LoVo (cell line): ENCODE data around the gene TASP1.

ENCODE experiments used
- DNase-seq: peaks from one replicate; pipeline ENCODE4 v3.0.0-alpha.2; 2016; ENCODE audit warnings: low spot score

Gene TASP1

DNA sequence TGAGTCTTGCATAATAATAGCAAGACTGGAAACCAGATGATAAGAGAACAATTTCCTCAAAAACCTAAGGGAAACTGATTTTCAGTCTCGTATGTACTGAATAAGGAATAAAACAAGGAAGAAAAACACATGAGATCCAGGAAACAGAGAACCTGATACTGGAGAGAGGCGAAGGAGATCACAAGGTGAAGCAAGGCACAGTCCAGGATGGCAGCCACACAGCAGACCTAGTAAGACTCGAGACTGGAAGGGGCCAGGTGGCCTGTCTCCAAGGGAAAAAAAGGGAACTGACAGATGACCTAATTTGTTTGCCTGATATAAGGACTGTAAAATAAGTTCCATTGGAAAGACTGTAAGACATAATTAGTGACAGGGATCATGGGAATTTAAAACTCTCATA is 71.1 kb downstream of the TASP1 start:
- no peak for DNase-seq

DNA sequence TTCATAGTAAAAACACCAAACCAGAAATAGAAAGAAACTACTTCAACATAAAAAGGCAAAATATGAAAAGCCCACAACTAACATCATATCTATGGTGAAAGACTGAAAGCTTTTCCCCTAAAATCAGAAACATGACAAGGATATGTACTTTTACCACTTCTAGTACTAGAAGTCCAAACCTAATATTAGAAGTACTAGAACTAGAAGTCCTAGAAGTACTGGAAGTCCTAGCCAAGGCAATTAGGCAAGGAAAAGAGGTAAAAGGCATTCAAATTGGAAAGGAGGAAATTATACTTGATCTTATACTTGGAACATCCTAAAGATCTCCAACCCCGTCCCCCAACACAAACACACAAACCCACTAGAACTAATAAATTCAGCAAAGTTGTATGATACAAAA is 74.9 kb downstream of the TASP1 start:
- no peak for DNase-seq

DNA sequence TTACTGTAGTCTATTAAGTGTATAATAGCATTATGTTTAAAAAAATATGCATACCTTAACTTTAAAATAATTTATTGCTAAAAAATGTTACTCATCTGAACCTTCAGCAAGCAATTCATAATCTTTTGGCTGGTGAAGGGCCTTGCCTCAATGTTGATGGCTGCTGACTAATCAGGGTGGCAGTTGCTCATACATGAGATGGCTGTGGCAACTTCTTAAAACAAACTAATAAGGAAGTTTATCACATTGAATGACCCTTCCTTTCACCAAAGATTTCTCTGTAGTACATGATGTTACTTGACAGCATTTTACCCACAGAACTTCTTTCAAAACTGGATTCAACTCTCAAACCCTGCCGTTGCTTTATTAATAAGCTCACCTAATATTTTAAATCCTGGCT is 84.0 kb downstream of the TASP1 start:
- no peak for DNase-seq

DNA sequence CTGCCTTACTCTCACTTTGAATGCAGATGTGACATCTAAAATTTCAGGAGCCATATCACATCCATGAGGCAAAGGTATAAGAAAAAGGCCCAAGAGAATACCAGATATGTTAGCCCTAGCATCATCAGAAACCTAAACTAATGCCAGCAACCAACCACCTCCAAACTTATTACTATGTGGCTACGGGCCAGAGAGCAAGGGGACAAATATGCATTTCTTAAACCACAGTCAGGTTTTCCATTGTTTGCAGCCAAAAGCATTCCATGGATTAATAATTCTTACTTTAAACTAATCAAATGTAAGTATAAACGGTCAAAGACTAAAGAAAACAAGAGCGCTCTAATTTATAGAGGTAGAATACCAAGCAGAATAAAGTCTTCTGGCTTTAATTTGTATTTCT is 84.7 kb downstream of the TASP1 start:
- DNase-seq, result no peak

DNA sequence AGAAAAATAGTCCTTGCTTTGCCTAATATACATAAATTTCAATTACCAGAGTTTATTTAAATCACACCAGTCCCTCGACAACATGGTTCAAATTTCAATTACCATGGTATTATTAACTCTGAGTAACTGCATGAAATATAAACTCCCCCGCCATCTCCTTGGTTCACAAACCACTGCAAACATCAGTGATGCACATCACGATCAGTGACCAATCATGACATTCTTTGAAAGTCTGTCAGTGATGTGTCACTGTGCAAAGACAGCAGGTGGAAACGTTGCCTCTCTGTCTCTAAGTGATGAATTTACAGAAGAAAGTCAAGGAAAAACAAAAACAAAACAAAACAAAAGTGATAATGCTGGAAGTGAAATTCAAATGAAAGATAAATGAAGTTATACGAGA is 86.7 kb downstream of the TASP1 start:
- DNase-seq, result no peak

DNA sequence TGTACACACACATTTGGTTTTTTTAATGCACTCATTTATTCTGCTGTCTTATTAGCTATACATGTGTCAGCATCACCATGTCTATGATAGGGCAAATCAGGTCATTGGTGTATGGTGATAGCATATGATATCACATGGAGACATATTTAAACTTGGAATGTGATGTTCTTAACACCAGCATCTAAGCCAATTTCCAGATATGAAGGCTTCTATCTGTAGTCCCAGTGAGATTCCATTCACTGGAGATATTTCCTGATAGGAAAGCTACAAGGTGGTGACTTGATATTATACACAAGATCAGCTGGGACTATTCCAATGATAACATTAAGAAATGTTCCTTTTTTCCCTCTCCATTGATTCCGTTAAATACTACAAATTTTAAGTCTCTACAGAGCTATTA is 89.3 kb downstream of the TASP1 start:
- no peak for DNase-seq

DNA sequence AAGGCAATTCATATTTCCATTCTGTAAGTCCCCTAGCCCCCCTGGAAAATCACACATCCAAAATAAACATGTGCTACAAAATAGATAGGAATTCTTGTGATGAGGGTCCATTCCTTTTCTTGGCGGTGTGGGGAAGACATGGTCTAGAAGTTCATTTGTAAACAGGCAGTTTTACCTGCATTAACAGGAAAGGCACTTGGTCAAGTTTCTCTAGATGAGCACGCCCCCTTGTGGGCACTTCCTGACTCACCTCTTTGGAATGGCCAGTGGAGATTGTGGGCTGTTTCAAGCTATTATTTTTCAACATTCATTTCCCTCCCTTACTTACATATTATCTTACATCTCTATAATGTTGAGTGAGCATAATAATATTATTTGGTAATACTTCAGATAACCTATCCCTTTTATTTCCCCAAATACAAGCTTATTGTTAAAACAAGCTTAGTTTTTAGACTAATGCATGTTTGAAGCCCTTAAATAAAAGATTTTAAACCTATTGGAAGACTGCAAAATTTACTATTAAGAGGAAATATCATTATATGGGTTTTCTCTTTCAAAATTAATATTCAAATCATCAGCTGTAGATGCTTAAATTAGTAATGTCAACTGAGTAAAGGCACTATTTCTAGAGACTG is 92.1 kb downstream of the TASP1 start:
- peak; percentile 70 for DNase-seq

DNA sequence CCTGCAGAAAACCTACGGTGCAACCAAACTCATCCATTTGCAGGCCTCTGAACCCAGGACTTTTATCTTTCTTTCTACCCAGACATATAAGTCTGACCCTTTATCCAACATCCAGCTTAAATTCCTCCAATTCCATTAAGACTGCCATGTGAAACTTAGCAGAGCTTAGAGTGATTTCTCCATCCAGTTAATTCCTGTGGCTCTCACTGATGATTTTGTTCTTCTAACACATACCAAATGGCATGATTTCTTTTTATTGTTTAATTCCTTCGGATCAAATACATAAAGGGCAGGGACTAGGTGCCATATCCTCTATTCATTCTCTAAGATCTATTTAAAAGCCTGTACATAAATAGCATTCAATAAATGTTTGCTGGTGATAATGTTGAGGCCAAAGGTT is 92.9 kb downstream of the TASP1 start:
- no peak for DNase-seq

DNA sequence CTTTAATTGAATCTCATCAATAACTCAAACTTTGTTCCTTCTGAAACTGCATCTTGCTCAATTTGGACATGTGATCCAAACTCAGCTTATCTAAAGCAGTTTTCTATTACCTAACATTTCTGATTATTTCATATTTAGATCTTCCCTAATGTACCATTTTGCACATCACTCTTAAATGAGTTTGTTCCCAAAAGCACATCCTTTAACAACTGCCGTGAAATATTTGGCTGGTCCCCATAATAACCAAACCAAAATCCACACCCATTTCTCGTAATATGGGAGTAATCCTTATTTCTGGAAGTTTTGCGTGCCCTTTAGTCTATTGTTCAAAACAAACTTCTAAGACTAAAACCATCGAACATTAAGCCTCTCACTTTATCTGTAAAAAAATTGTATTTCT is 94.9 kb downstream of the TASP1 start:
- no peak for DNase-seq

DNA sequence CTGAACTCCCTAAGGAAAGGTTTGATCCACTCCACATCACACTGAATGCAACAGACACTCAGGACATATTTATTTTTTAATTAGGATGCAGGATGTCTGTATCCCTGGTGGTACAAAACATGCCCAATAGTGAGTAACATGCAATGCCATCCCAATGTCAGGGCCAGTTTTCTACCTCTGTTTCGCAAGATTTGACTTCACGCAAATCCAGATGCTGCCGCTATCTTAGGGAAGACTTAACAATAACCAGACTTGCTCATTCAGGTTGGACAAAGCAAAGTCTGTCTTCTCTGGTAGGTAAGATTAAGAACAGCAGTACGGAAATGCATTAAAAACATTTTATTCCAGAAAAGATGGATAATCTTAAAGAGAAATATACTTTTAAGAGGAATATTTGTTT is 103.1 kb downstream of the TASP1 start:
- no peak for DNase-seq

DNA sequence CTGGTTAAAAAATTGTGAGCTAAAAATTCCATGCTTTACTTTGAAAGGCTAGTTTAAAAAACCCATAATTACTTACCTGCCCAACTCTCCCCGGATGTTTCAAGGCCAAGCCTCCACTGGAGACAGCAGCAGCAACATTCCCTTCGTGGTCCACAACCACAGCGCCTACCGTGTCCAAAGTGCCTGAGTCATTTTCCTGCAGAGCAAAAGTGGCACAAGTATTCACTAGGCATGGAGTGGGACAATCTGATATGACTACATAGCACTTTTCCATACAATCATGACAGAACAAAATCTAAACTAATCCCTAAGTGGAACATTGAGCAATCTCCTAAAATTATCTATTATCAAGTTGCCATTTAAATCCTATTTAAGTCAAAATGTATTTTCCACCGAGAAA is 104.8 kb downstream of the TASP1 start:
- DNase-seq, result no peak

DNA sequence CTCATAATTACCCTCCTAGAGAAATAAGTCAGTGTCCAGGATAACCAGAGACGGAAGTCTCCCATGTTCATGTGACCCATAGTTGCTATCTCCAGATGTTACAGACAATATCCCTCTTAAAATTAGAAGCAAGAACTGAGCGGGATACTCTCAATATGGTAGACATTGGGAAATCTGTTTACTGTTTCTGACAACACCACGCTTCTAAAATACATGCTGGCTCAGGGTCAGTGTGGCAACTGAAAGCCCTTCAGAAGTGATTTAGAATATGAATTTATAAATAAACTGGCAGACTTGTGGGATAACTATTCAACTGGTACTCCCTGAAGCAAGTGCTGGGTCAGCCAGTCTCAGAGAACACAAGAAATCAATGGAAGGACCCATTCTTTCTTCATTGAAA is 108.6 kb downstream of the TASP1 start:
- no peak for DNase-seq

DNA sequence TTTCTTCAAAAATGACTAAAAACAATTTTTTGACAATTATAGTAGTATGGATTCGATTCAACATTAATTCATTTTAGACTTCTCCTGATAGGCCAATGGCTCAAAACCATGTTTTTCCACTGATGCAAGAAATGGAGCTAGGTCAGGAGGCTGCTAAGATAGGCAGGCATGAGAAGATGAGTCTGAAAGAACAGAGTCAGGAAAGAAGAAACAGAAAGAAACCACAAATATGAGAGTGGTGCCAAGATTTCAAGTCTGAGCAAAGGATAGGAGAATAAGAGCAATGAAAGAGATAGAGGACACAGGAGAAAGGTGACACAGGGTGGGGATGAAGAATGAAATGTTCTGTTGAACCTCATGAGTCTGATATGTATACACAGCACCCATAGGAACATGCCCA is 112.2 kb downstream of the TASP1 start:
- no peak for DNase-seq

DNA sequence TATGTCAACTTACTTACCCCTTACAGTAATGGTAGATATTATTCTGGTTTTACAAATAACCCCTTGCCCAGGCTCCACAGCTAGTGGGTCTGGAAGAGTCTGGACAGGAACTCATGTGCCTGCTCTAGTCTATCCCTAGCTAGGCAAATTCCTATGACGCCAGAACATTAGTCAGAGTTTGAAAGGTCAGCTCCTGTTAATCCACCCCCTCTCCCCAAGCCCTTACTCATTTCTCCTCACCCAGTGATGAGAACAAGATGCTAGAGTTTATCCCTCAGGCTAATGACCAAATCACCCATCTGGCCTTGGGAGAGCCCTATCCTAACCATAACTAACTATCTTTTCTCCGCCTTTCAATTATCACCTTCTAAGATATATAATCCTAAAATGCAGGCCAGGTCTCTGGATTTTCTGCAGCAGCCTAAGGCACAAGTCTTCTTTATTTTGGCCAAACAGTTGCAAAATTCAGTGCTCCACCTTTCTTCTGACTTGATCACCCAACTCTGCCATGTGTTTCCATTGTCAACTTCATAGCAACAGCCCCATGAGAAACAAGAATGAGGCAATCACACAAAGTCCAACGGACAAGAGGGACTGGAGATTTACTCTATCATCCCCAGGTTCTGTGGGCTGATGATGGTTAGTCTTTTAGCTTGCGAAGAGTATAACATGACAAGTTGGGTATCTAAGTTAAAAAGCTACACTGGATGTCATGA is 113.3 kb downstream of the TASP1 start:
- DNase-seq, result no peak

DNA sequence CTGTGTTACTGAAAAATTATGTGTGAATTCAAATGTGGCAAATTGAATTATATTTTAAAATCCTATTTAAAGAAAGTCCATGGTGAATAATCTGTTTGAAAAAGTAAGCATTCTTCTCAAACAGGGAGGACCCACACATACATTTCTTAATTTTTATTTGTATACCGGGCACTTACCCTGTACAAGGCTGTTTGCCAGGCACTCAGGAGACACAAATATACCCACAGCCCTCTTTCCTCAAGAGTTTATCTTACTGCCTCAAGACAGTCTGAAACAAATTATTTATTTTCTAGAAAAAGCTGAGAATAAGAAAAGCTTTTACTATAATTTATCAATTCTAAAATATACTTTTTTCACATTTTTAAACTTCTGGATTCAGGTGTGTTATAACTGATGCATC is 114.4 kb downstream of the TASP1 start:
- no peak for DNase-seq

DNA sequence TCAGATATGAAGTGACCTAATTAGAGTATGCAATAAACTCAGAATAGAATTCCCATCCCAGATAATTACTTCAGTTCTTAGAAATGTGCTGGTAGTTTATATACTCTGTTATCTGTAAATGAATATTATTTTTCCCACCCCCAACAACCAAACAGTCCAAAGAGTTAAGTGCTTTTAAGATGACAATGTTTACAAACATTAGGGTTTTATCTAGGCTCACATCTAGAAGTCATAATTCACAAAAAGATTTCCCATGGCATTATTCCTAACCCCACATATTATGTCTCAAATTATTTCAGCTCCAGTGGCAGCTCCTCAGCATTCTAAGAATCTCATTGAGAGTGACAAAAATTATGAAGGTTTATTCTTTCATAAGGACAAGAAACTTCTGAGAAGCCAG is 120.9 kb downstream of the TASP1 start:
- no peak for DNase-seq

DNA sequence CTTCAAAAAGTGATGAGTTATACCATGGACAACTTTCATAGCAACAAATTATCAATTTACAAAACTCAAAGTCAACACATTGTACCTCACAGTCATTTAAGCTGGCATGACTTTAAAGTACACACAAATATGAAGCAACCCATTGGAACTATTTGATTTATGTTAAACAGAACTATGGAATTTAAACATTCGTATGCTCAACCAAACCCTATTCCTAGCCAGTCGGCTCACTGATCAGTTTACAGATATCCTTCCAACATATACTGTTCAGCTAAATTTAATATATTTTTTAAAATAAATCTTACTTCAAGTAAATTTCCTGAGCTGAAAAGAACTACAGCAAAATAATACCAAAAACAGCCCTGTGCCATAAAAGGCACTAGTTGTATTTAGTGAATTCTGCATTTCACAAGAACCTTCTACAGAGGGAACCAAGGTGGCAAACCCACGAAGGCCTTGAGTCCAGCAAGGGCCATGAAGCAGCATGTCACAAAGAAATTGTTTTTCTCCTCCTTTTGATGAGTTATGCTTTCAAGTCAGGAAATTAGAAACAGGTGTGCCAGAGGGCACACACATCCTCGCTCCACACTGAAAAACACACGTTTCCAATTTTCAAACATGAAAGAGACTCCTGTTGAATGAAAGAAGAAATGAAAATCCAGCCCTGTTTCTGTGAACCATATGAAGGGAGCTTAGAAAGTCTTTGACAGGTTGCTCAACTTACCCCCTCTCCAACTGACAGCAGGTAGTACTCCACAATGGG is 122.8 kb downstream of the TASP1 start:
- no peak for DNase-seq

DNA sequence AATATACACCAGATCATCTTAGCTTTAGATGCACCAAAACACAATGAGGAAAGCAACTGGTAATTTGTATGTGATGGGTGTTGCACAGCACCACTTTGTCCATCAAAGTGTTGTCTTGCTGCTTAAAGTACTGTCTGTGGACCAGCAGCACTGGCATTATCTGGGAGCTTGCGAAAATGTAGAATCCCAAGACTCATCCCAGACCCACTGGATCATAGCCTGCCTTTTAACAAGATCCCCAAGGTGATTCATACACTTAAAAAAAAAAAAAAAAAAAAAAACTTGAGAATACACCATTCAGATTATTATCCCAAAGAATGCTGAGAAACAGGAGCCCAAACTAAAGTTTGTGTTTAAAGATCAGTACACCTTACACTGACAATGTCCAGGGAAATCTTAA is 123.4 kb downstream of the TASP1 start:
- DNase-seq, result no peak

DNA sequence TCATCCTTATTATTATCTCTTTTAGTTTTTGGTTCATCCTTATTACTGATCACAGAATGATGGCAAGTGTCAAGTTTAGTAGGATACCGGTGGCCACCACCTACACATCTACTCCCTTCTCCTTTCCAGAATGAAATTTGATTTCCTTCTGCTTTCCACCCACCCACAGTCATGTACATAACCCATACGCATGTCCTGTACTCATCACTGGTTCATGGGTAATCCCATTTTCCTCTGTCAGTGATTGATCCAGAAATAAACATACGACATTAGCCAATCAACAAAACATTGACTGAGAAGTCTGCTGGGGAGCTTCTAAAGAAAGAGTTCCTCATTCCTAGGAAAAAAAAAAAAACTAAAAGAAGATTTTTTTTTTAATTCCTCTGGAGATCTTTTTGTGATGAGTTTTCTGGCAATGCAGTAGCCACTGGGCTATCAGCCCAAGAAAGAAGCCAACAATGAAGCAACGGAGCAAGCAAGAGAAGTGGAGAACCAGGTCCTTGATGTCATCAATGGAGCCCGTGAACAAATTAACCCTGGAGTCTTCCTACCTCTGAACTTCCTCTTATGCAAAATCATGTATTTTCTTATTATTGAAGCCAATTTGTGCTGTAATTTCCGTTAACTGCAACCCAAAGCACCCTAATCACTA is 127.8 kb downstream of the TASP1 start:
- DNase-seq, result no peak

DNA sequence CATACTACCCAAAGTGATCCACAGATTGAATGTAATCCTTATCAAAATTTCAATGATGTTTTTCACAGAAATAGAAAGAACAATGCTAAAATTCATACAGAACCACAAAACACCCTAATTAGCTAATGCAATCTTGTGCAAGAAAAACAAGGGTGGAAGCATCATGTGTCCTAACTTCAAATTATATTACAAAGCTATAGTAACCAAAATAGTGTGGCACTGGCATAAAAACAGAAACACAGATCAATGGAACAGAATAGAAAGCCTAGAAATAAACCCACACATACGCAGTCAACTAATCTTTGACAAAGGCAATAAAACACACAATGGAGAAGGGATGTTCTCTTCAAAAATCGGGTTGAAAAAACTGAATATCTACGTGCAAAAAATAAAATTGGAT is 131.1 kb downstream of the TASP1 start:
- DNase-seq, result no peak

DNA sequence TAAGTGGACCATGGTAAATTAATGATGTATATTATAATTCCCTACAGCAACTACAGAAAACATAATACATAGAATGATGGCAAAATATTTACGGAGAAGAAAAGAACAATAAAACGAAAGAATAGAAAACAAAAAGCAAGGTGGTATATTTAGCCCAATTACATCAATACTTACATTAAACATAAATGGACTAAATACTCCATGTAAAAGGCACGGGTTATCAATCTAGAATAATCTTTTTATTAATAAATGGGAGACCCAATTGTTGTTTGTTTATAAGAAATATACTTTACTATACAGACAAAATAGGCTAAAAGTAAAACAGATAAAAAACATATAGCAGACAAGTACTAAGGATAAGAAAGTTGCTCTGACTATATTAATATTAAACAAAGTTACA is 137.2 kb downstream of the TASP1 start:
- no peak for DNase-seq

DNA sequence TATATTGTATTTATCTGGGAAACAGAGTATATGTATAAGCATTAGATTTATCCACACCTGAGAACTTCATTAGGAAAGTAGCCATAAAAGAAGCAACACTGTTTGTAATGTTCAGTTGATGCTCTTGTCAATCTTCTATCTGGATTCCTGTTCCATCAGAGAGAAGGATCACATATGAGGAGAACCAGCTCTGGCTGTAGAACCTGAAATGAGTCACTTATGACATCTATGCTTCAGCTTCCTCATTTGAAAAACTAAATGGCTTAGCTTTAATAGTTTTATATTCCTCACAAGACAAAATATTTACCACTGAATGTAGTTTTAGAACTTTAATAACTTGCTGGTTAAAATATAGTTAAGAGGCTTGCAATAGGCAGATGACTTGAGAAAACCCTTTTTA is 144.7 kb downstream of the TASP1 start:
- no peak for DNase-seq

DNA sequence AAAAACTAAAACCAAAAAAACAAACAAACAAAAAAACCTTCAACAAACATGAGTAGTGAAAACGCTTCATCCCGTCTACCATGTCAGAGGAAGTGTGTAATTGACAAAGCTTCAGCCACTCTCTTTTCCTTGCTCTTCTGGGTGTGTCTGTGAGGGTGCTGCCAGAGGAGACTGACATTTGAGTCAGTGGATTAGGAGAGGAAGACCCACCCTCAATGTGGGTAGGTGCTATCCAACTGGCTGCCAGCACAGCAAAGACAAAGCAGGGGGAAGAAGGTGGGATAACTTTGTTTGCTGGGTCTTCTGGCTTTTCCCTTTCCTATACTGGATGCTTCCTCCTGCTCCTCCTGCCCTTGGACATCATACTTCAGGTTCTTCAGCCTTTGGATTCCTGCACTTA is 145.6 kb downstream of the TASP1 start:
- no peak for DNase-seq
